Left ventricle myocardium inferior (tissue), 1 donor: ENCODE results near the gene GNLY. TPM values are rescaled to one million over a fixed set of nuclear protein-coding genes. Genes with fewer than 3 reads are reported as not detected.

ENCODE experiments used
- DNase-seq: peaks from one replicate; pipeline ENCODE4 v3.0.0-alpha.2; 2020
- H3K27ac ChIP-seq: fragments of 200-600 bp; replicated peaks from 2 replicates; pipeline ENCODE4 v1.8.0; 2021
- H3K27me3 ChIP-seq: fragments of 200-600 bp; 2 replicates; pipeline ENCODE4 v1.8.0; 2021; ENCODE audit warnings: low read depth
- H3K36me3 ChIP-seq: fragments of 200-600 bp; 2 replicates; pipeline ENCODE4 v1.8.0; 2021
- H3K4me1 ChIP-seq: fragments of 200-600 bp; 2 replicates; pipeline ENCODE4 v1.8.0; 2021
- H3K4me3 ChIP-seq: fragments of 200-600 bp; 2 replicates; pipeline ENCODE4 v1.8.0; 2021; ENCODE audit warnings: mild to moderate bottlenecking, moderate library complexity
- H3K9me3 ChIP-seq: fragments of 200-600 bp; replicated peaks from 2 replicates; pipeline ENCODE4 v1.8.0; 2021
- intact Hi-C: fragments of 100-400 bp; cut with micrococcal nuclease; formaldehyde crosslinking; loops from one replicate; pipeline ENCODE4 v1.11.0; 2022
- total RNA-seq: library from RNA; stranded (reverse); fragmentation: NEBNext Ultra II Directional; extraction: Animal tissue kit (Norgen Biotek cat#: 25700); gene quantifications from one replicate; pipeline ENCODE4 v1.2.1, GENCODE V29; 2021
- TF ChIP-seq, protein P1 (sequence below): fragments of 200-600 bp; IDR thresholded peaks from 2 replicates; pipeline ENCODE4 v1.8.0; 2021; ENCODE audit warnings: antibody characterized with exemption, mild to moderate bottlenecking, borderline replicate concordance
- donor health status: DM: no; HTN: yes; CAD: no; lungs with severe emphysema.

GNLY gene
- total RNA-seq, 1 donor from 2014 or later: 1.5 TPM

GRCh38 chr2:85717308-85718008, 23.3 kb downstream of the GNLY start:
- Histone ChIP-seq H3K36me3 (no peaks in the 10 kb centered on the region), H3K4me3 (no peak overlapping the region), H3K27ac (no peak overlapping the region), H3K9me3 (no peaks in the 10 kb centered on the region), H3K27me3 (no peaks in the 10 kb centered on the region), H3K4me1 (peaks cover 35% of the 10 kb centered on the region)
- TF ChIP-seq, protein P1, sequence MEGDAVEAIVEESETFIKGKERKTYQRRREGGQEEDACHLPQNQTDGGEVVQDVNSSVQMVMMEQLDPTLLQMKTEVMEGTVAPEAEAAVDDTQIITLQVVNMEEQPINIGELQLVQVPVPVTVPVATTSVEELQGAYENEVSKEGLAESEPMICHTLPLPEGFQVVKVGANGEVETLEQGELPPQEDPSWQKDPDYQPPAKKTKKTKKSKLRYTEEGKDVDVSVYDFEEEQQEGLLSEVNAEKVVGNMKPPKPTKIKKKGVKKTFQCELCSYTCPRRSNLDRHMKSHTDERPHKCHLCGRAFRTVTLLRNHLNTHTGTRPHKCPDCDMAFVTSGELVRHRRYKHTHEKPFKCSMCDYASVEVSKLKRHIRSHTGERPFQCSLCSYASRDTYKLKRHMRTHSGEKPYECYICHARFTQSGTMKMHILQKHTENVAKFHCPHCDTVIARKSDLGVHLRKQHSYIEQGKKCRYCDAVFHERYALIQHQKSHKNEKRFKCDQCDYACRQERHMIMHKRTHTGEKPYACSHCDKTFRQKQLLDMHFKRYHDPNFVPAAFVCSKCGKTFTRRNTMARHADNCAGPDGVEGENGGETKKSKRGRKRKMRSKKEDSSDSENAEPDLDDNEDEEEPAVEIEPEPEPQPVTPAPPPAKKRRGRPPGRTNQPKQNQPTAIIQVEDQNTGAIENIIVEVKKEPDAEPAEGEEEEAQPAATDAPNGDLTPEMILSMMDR: no peak
- intact Hi-C loops: no loop called here
- no peak for DNase-seq

DNA sequence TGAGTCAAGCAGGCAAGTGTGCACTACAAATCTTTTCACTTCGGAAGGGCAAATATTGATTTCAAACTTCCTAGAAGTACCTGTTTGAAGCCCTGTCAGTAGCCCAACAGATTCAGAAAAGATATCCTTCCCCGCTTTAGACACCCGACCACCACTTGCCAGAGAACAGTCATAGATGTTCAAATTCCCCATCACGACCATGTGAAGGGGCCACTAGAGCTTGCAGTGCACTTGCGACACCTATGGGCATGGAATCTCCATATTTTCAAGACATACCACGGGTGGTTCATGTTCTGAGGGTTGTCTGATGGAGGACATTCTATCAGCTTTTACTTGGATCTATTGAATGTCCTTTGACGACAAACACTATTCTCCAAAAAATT, 23.8 kb downstream of the GNLY start:
- no peak for DNase-seq
- no peak overlapping the region for H3K4me3 ChIP-seq
- TF ChIP-seq, protein P1: no peak
- intact Hi-C loops: no loop called here
- peaks cover 30% of the 10 kb centered on the region for H3K4me1 ChIP-seq
- no peaks in the 10 kb centered on the region for H3K27me3 ChIP-seq
- H3K27ac ChIP-seq: no peak overlapping the region
- H3K36me3 ChIP-seq: no peaks in the 10 kb centered on the region
- H3K9me3 ChIP-seq: no peaks in the 10 kb centered on the region

DNA sequence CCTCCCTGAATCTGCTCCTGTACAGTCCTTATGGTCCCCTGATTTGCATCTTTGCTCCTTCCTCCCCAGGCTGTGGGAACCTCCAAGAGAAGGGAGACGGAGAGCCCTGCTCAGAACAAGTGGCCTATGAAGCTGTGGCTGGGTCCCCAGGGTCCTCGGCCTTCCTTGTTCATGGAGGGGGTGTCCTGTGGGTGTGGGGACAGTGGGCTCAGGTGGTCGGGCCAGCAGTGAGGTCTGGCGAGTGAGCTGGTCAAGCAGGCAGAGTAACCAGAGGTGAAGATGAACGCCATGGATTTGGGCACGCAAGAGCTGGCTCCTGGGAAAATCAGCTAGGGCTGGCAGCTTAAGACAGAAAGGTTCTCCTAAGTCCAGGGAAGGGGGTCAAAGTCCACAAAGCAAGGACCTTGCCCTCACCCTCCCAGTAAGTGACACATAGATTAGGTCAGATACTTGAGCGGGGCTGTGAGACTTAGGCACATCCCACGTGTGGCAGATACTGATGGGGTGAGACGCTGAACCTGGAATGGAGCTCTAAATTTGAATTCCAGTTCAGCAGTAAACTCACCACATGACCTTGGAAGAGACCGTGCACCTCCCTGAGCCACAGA, 24.8 kb downstream of the GNLY start:
- intact Hi-C loops: no loop called here
- Histone ChIP-seq H3K27ac (peak overlapping the region; percentile 58), H3K27me3 (no peaks in the 10 kb centered on the region), H3K36me3 (no peaks in the 10 kb centered on the region), H3K4me1 (peaks cover 20% of the 10 kb centered on the region), H3K9me3 (no peaks in the 10 kb centered on the region), H3K4me3 (no peak overlapping the region)
- TF ChIP-seq, protein P1: no peak
- no peak for DNase-seq

- no peaks in the 10 kb centered on the region for H3K9me3 ChIP-seq
- no peak overlapping the region for H3K4me3 ChIP-seq
- intact Hi-C loops: no loop called here
- no peaks in the 10 kb centered on the region for H3K36me3 ChIP-seq
- TF ChIP-seq, protein P1: no peak
- H3K4me1 ChIP-seq: peaks cover 17% of the 10 kb centered on the region
- DNase-seq: peak; percentile 62
- peak overlapping the region; percentile 58 for H3K27ac ChIP-seq
- H3K27me3 ChIP-seq: no peaks in the 10 kb centered on the region
Measured at GRCh38 chr2:85719609-85720240, 25.6 kb downstream of the GNLY start.

- intact Hi-C loops: no loop called here
- TF ChIP-seq, protein P1: no peak
- Histone ChIP-seq H3K4me3 (no peak overlapping the region), H3K27ac (no peak overlapping the region), H3K27me3 (no peaks in the 10 kb centered on the region), H3K4me1 (peaks cover 22% of the 10 kb centered on the region), H3K9me3 (no peaks in the 10 kb centered on the region), H3K36me3 (no peaks in the 10 kb centered on the region)
- DNase-seq: no peak
Measured at GRCh38 chr2:85720533-85720932, 26.4 kb downstream of the GNLY start.
